Astrocyte of the cerebellum (primary cell): ENCODE measurements around the gene OXLD1.

Experiments used
- DNase-seq: peaks from one replicate; pipeline ENCODE4 v3.0.0-alpha.2; 2011; ENCODE audit warnings: low read depth
- H3K4me3 ChIP-seq: 2 replicates; pipeline ENCODE4 v1.5.1; 2011; ENCODE audit warnings: mild to moderate bottlenecking, low read depth, low read length, moderate library complexity
- in situ Hi-C: cut with HindIII; loops from 2 replicates; pipeline ENCODE4 v1.10.0; 2017; ENCODE audit warnings: low sequenced_read_pairs
- TF ChIP-seq, protein P1 (sequence below): IDR thresholded peaks from 2 replicates; pipeline ENCODE4 v1.5.1; 2012; ENCODE audit warnings: low read length, low read depth, moderate library complexity, mild to moderate bottlenecking; ENCODE audit errors: missing control alignments

Gene OXLD1

GRCh38 chr17:81712468-81713003, 46.1 kb upstream of the OXLD1 start:
- peak overlapping the region; percentile 55 for H3K4me3 ChIP-seq
- in situ Hi-C loops = no loop called here
- no peak for DNase-seq
- TF ChIP-seq, protein P1, sequence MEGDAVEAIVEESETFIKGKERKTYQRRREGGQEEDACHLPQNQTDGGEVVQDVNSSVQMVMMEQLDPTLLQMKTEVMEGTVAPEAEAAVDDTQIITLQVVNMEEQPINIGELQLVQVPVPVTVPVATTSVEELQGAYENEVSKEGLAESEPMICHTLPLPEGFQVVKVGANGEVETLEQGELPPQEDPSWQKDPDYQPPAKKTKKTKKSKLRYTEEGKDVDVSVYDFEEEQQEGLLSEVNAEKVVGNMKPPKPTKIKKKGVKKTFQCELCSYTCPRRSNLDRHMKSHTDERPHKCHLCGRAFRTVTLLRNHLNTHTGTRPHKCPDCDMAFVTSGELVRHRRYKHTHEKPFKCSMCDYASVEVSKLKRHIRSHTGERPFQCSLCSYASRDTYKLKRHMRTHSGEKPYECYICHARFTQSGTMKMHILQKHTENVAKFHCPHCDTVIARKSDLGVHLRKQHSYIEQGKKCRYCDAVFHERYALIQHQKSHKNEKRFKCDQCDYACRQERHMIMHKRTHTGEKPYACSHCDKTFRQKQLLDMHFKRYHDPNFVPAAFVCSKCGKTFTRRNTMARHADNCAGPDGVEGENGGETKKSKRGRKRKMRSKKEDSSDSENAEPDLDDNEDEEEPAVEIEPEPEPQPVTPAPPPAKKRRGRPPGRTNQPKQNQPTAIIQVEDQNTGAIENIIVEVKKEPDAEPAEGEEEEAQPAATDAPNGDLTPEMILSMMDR = no peak

- in situ Hi-C loops = no loop called here
- TF ChIP-seq, protein P1 = no peak
- DNase-seq = no peak
- peak within 1 kb of the TSS; percentile 55 for H3K4me3 ChIP-seq
Observed at GRCh38 chr17:81711814-81712467, 45.5 kb upstream of the OXLD1 start, which contains the start of gene SLC25A10. Gene SLC25A10, plus strand, starts transcription at chr17:81712284. Its CDS starts 143 bp downstream, at chr17:81712427.

- TF ChIP-seq, protein P1 = no peak
- H3K4me3 ChIP-seq = no peak overlapping the region
- DNase-seq = no peak
- in situ Hi-C loops = no loop called here
Observed at GRCh38 chr17:81710514-81711308, 44.3 kb upstream of the OXLD1 start.

DNA sequence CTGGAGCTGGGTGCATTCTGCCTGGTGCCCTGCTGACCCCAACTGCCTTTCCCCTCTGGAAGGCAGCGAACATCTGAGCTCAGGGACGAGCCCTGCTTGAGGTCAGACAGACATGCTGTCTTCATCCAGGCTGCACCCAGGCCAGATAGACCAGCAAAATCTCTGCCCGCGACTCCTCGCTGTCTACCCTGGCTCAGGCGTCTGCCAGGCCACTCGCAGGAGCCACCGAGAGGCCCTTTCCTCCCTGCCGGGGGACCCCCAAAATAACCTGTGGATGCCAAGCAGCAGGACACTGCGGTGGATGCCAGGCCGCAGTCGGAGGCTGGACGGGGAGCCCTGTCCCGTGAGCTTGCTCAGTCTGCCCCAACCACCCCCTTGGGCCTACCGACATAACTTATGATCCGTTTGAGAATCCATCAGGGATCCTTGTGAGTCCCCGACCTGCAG, 42.4 kb upstream of the OXLD1 start:
- TF ChIP-seq, protein P1 = no peak
- in situ Hi-C loops = no loop called here
- no peak for DNase-seq
- H3K4me3 ChIP-seq = no peak overlapping the region

DNA sequence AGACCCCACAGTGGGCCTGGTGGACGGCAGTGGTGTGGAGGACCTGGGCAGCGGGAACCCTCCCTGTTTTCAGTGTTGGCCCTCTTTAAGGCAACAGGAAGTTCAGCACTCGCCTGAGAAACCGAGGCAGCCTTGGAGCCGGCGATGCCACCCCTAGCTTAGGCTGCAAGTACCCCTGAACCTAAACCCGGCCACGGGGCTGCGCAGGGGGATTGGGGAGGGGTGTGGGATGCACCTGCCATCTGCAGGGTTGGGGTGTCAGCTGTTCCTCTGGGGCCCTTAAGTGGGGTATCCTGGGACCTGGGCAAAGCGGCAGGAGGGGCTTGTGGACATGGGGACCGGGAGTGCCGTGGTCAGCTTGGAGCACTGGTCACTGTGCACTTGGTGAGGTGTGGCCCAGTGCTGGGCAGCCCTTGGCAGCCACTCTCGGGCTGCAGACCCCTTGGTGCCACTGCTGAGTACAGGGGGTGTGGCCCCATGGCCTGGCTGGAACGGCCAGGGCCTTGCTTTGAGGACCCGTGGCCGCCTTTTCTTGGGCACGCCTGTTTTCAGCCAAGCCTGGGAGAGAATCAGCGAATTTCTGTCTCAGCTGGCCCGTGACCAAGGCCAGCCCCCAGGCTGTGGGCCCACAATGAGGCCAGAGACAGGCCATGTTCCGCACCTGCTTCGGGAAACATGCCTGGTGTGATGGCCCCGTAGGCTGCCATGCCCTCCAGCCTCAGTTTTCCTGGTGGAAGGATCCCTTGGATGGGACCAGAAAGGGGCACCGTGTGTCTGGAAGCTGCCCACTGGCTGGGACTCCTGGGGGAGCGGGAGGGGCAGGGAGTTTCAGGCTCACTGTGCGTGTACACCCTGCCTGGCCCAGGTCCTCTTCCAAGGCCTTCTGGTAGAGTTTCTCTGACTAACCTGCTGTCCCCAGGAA, 41.6 kb upstream of the OXLD1 start:
- DNase-seq = no peak
- TF ChIP-seq, protein P1 = no peak
- H3K4me3 ChIP-seq = no peak overlapping the region
- in situ Hi-C loops = no loop called here
